Measurements from ENCODE around the gene ZNF366. TPM values are rescaled to one million over a fixed set of nuclear protein-coding genes. Genes with fewer than 3 reads are reported as not detected.

Gene ZNF366
- total RNA-seq, 2 experiments from 2014 or later, result not detected

- POLR2A ChIA-PET, result no interaction called here
- intact Hi-C loops (cut with micrococcal nuclease; ENCODE audit: unreplicated experiment), result loop anchor here (10.0 kb wide), 1 partner anchor 75 kb away; no protein-coding TSS in a partner anchor
- Histone ChIP-seq H3K9me2 (ENCODE audit: insufficient read depth, low read length) (no peaks in the 10 kb centered on the region), H3K4me1 (ENCODE audit: insufficient read depth, low read length, poor library complexity, severe bottlenecking) (no peaks in the 10 kb centered on the region), H4K20me1 (ENCODE audit: insufficient read depth, low read length) (no peaks in the 10 kb centered on the region), H3K27ac (ENCODE audit: low read depth, low read length, poor library complexity, severe bottlenecking) (no peak overlapping the region), H2AFZ (ENCODE audit: low read length) (no peak overlapping the region), H3K4me2 (ENCODE audit: low read length) (no peak overlapping the region), H3K4me3 (ENCODE audit: low read depth, low read length, poor library complexity, severe bottlenecking) (no peak overlapping the region), H3K79me2 (ENCODE audit: insufficient read depth, low read depth, low read length) (no peaks in the 10 kb centered on the region), H3K9me3 (ENCODE audit: low read length) (no peaks in the 10 kb centered on the region), H3K36me3 (ENCODE audit: insufficient read depth, low read length) (no peaks in the 10 kb centered on the region)
- no TSS peak for BruUV-seq (replicated peaks)
- DNase-seq (ENCODE audit: low spot score), result no peak
- CTCF ChIA-PET (ENCODE audit: unreplicated experiment), result no interaction called here
- no peak for TF ChIP-seq EZH2phosphoT487 (IDR thresholded peaks at IDR 0.05; ENCODE audit: borderline replicate concordance, low read depth, low read length)
- TF ChIP-seq, protein P1, sequence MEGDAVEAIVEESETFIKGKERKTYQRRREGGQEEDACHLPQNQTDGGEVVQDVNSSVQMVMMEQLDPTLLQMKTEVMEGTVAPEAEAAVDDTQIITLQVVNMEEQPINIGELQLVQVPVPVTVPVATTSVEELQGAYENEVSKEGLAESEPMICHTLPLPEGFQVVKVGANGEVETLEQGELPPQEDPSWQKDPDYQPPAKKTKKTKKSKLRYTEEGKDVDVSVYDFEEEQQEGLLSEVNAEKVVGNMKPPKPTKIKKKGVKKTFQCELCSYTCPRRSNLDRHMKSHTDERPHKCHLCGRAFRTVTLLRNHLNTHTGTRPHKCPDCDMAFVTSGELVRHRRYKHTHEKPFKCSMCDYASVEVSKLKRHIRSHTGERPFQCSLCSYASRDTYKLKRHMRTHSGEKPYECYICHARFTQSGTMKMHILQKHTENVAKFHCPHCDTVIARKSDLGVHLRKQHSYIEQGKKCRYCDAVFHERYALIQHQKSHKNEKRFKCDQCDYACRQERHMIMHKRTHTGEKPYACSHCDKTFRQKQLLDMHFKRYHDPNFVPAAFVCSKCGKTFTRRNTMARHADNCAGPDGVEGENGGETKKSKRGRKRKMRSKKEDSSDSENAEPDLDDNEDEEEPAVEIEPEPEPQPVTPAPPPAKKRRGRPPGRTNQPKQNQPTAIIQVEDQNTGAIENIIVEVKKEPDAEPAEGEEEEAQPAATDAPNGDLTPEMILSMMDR (conservative IDR thresholded peaks at IDR 0.05; ENCODE audit: low read length), result no peak
Observed at GRCh38 chr5:72479921-72480320, 27.3 kb downstream of the ZNF366 start.

- H2AFZ ChIP-seq (ENCODE audit: low read length), result no peak overlapping the region
- no peak overlapping the region for H3K4me2 ChIP-seq (ENCODE audit: low read length)
- H3K9me3 ChIP-seq (ENCODE audit: low read length), result no peaks in the 10 kb centered on the region
- no peak for TF ChIP-seq EZH2phosphoT487 (IDR thresholded peaks at IDR 0.05; ENCODE audit: borderline replicate concordance, low read depth, low read length)
- TF ChIP-seq, protein P1 (conservative IDR thresholded peaks at IDR 0.05; ENCODE audit: low read length), result no peak
- H3K27ac ChIP-seq (ENCODE audit: low read depth, low read length, poor library complexity, severe bottlenecking), result no peak overlapping the region
- DNase-seq (ENCODE audit: low spot score), result no peak
- BruUV-seq (replicated peaks), result no TSS peak
- no peaks in the 10 kb centered on the region for H3K79me2 ChIP-seq (ENCODE audit: insufficient read depth, low read depth, low read length)
- ChIA-PET CTCF (ENCODE audit: unreplicated experiment) (no interaction called here), POLR2A (no interaction called here)
- H3K4me3 ChIP-seq (ENCODE audit: low read depth, low read length, poor library complexity, severe bottlenecking), result no peak overlapping the region
- H3K4me1 ChIP-seq (ENCODE audit: insufficient read depth, low read length, poor library complexity, severe bottlenecking), result no peaks in the 10 kb centered on the region
- no peaks in the 10 kb centered on the region for H3K36me3 ChIP-seq (ENCODE audit: insufficient read depth, low read length)
- no peaks in the 10 kb centered on the region for H3K9me2 ChIP-seq (ENCODE audit: insufficient read depth, low read length)
- intact Hi-C loops (cut with micrococcal nuclease; ENCODE audit: unreplicated experiment), result no loop called here
- no peaks in the 10 kb centered on the region for H4K20me1 ChIP-seq (ENCODE audit: insufficient read depth, low read length)
Observed at GRCh38 chr5:72478684-72479083, 28.5 kb downstream of the ZNF366 start.

DNA sequence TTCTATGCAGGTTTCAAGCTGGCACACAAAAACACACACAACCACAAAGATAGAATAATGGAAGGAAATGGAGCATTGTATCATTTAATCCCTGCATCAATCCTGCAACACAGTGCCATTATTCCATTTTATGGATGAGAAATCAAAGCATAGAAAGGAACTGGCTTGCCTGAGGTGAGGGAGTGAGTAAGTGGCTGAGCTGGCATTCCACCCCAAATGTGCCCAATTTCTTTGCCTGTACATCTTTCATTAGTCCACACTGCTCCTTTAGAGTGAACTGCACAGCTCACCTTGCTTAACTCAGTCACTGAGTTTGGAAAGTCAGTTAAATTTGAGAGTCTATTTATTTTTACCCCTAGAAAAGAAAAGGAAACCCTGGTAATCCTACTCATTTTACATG lies 28.9 kb downstream of the ZNF366 start:
- CTCF ChIA-PET (ENCODE audit: unreplicated experiment), result no interaction called here

More for the DNA sequence above, 28.9 kb downstream of the ZNF366 start:
- Histone ChIP-seq H4K20me1 (ENCODE audit: insufficient read depth, low read length) (no peaks in the 10 kb centered on the region), H3K36me3 (ENCODE audit: insufficient read depth, low read length) (no peaks in the 10 kb centered on the region), H3K4me3 (ENCODE audit: low read depth, low read length, poor library complexity, severe bottlenecking) (no peak overlapping the region), H3K4me1 (ENCODE audit: insufficient read depth, low read length, poor library complexity, severe bottlenecking) (no peaks in the 10 kb centered on the region), H2AFZ (ENCODE audit: low read length) (no peak overlapping the region), H3K79me2 (ENCODE audit: insufficient read depth, low read depth, low read length) (no peaks in the 10 kb centered on the region), H3K4me2 (ENCODE audit: low read length) (no peak overlapping the region), H3K27ac (ENCODE audit: low read depth, low read length, poor library complexity, severe bottlenecking) (no peak overlapping the region), H3K9me2 (ENCODE audit: insufficient read depth, low read length) (no peaks in the 10 kb centered on the region), H3K9me3 (ENCODE audit: low read length) (no peaks in the 10 kb centered on the region)
- POLR2A ChIA-PET, result no interaction called here
- BruUV-seq (replicated peaks), result no TSS peak
- intact Hi-C loops (cut with micrococcal nuclease; ENCODE audit: unreplicated experiment), result no loop called here
- DNase-seq (ENCODE audit: low spot score), result no peak
- TF ChIP-seq, protein P1 (conservative IDR thresholded peaks at IDR 0.05; ENCODE audit: low read length), result no peak
- no peak for TF ChIP-seq EZH2phosphoT487 (IDR thresholded peaks at IDR 0.05; ENCODE audit: borderline replicate concordance, low read depth, low read length)
